ENCODE results near the gene ENOX1. TPM values are rescaled to one million over a fixed set of nuclear protein-coding genes. Genes with fewer than 3 reads are reported as not detected.

Gene ENOX1
- polyA plus RNA-seq, 1 donor (not counting 4 experiments of a cell fraction or from before 2014, with no cell fraction given) = 1.1 TPM

- Histone ChIP-seq H3K79me2 (ENCODE audit: control insufficient read depth, insufficient read depth, low read length) (no peaks in the 10 kb centered on the region), H3K9me1 (ENCODE audit: control insufficient read depth, extremely low read depth, insufficient read depth, low read length) (no peaks in the 10 kb centered on the region), H3K36me3 (ENCODE audit: control insufficient read depth in 2 of 2, extremely low read depth in 1 of 2, insufficient read depth in 2 of 2, low read length in 2 of 2) (no peaks in the 10 kb centered on the region), H3K4me3 (ENCODE audit: control insufficient read depth in 2 of 3, extremely low read depth in 1 of 3, insufficient read depth in 2 of 3, low read depth in 1 of 3, low read length in 3 of 3) (no peak overlapping the region), H3K9ac (ENCODE audit: control insufficient read depth, extremely low read depth, insufficient read depth, low read length) (no peak overlapping the region), H3K9me3 (ENCODE audit: control insufficient read depth, low read depth, low read length) (no peaks in the 10 kb centered on the region), H3K4me1 (ENCODE audit: control insufficient read depth, extremely low read depth, insufficient read depth, low read length) (peaks cover 13% of the 10 kb centered on the region), H3K27ac (ENCODE audit: control insufficient read depth, insufficient read depth, low read length) (no peak overlapping the region), H4K20me1 (ENCODE audit: control insufficient read depth, extremely low read depth, insufficient read depth, low read length) (no peaks in the 10 kb centered on the region), H3K4me2 (ENCODE audit: control insufficient read depth, extremely low read depth, insufficient read depth, low read depth, low read length) (peak overlapping the region; percentile 3), H3K27me3 (ENCODE audit: control insufficient read depth, extremely low read depth, insufficient read depth, low read length) (no peaks in the 10 kb centered on the region), H2AFZ (ENCODE audit: control insufficient read depth, low read length) (no peak overlapping the region)
- dilution Hi-C loops (cut with MboI; ENCODE audit: extremely low pct_ligation_motif_present, low sequenced_read_pairs) = no loop called here
- TF ChIP-seq CTCF (optimal IDR thresholded peaks at IDR 0.05 in 1 of 3, IDR thresholded peaks at IDR 0.05 in 1 of 3, conservative IDR thresholded peaks at IDR 0.05 in 1 of 3; ENCODE audit: extremely low read depth in 1 of 3, insufficient read depth in 2 of 3, low read length in 3 of 3) = no peak
- no peak for TF ChIP-seq EZH2 (IDR thresholded peaks at IDR 0.05; ENCODE audit: low read length)
- DNase-seq (ENCODE audit: low read depth, low spot score) (no peak), FAIRE-seq (no peak)
These were observed 438.9 kb downstream of the ENOX1 start for GRCh38 chr13:43347877-43348276.

GRCh38 chr13:43346427-43346826, 440.3 kb downstream of the ENOX1 start:
- Histone ChIP-seq H3K27me3 (ENCODE audit: control insufficient read depth, extremely low read depth, insufficient read depth, low read length) (no peaks in the 10 kb centered on the region), H3K4me2 (ENCODE audit: control insufficient read depth, extremely low read depth, insufficient read depth, low read depth, low read length) (no peak overlapping the region), H3K36me3 (ENCODE audit: control insufficient read depth in 2 of 2, extremely low read depth in 1 of 2, insufficient read depth in 2 of 2, low read length in 2 of 2) (no peaks in the 10 kb centered on the region), H3K9me1 (ENCODE audit: control insufficient read depth, extremely low read depth, insufficient read depth, low read length) (no peaks in the 10 kb centered on the region), H3K4me3 (ENCODE audit: control insufficient read depth in 2 of 3, extremely low read depth in 1 of 3, insufficient read depth in 2 of 3, low read depth in 1 of 3, low read length in 3 of 3) (no peak overlapping the region), H4K20me1 (ENCODE audit: control insufficient read depth, extremely low read depth, insufficient read depth, low read length) (no peaks in the 10 kb centered on the region), H3K27ac (ENCODE audit: control insufficient read depth, insufficient read depth, low read length) (no peak overlapping the region), H3K9me3 (ENCODE audit: control insufficient read depth, low read depth, low read length) (no peaks in the 10 kb centered on the region), H3K79me2 (ENCODE audit: control insufficient read depth, insufficient read depth, low read length) (no peaks in the 10 kb centered on the region), H3K4me1 (ENCODE audit: control insufficient read depth, extremely low read depth, insufficient read depth, low read length) (peaks cover 13% of the 10 kb centered on the region), H3K9ac (ENCODE audit: control insufficient read depth, extremely low read depth, insufficient read depth, low read length) (no peak overlapping the region), H2AFZ (ENCODE audit: control insufficient read depth, low read length) (no peak overlapping the region)
- FAIRE-seq (no peak), DNase-seq (ENCODE audit: low read depth, low spot score) (no peak)
- no peak for TF ChIP-seq CTCF (optimal IDR thresholded peaks at IDR 0.05 in 1 of 3, IDR thresholded peaks at IDR 0.05 in 1 of 3, conservative IDR thresholded peaks at IDR 0.05 in 1 of 3; ENCODE audit: extremely low read depth in 1 of 3, insufficient read depth in 2 of 3, low read length in 3 of 3)
- dilution Hi-C loops (cut with MboI; ENCODE audit: extremely low pct_ligation_motif_present, low sequenced_read_pairs) = no loop called here

Measured in keratinocyte (primary cell).